Activated T-cell treated with anti-CD3 and anti-CD28 coated beads for 24 hours (primary cell): ENCODE measurements around the gene KCNN3.

Source experiments
- DNase-seq: peaks from one replicate; pipeline ENCODE4 v3.0.0-alpha.2; 2020; ENCODE audit warnings: low read depth

The KCNN3 gene

GRCh38 chr1:154748405-154748775, 121.7 kb downstream of the KCNN3 start:
- DNase-seq, result no peak

GRCh38 chr1:154747740-154748404, 122.2 kb downstream of the KCNN3 start:
- peak; percentile 35 for DNase-seq

- DNase-seq, result no peak
Measured at GRCh38 chr1:154747380-154747739, 122.7 kb downstream of the KCNN3 start.

- no peak for DNase-seq
Measured at GRCh38 chr1:154746622-154747299, 123.3 kb downstream of the KCNN3 start.

GRCh38 chr1:154745750-154746425, 124.2 kb downstream of the KCNN3 start:
- DNase-seq, result no peak

- DNase-seq, result peak; percentile 31
Measured at GRCh38 chr1:154745286-154745731, 124.8 kb downstream of the KCNN3 start.

- DNase-seq, result no peak
Measured at GRCh38 chr1:154744352-154745035, 125.6 kb downstream of the KCNN3 start.

GRCh38 chr1:154743526-154744036, 126.5 kb downstream of the KCNN3 start:
- no peak for DNase-seq

- DNase-seq, result no peak
Measured at GRCh38 chr1:154742606-154743005, 127.5 kb downstream of the KCNN3 start.

- DNase-seq, result no peak
Measured at GRCh38 chr1:154741741-154742495, 128.2 kb downstream of the KCNN3 start.

- DNase-seq, result no peak
Measured at GRCh38 chr1:154741327-154741726, 128.8 kb downstream of the KCNN3 start.

GRCh38 chr1:154739654-154740053, 130.4 kb downstream of the KCNN3 start:
- DNase-seq, result no peak

GRCh38 chr1:154736841-154737240, 133.2 kb downstream of the KCNN3 start:
- peak; percentile 53 for DNase-seq

- no peak for DNase-seq
Measured at GRCh38 chr1:154735804-154736168, 134.3 kb downstream of the KCNN3 start.

- DNase-seq, result no peak
Measured at GRCh38 chr1:154735061-154735803, 134.8 kb downstream of the KCNN3 start.

- DNase-seq, result no peak
Measured at GRCh38 chr1:154733621-154734020, 136.5 kb downstream of the KCNN3 start.

- no peak for DNase-seq
Measured at GRCh38 chr1:154730986-154731489, 139.0 kb downstream of the KCNN3 start.

- no peak for DNase-seq
Measured at GRCh38 chr1:154730259-154730658, 139.8 kb downstream of the KCNN3 start.

GRCh38 chr1:154729577-154729976, 140.5 kb downstream of the KCNN3 start:
- DNase-seq, result no peak

GRCh38 chr1:154729031-154729442, 141.0 kb downstream of the KCNN3 start:
- DNase-seq, result no peak
